ENCODE measurements around the gene SUFU. TPM values are rescaled to one million over a fixed set of nuclear protein-coding genes. Genes with fewer than 3 reads are reported as not detected.
A peak's percentile ranks its signal among the peaks of the same experiment; 100 is the strongest.

The SUFU gene
- total and polyA plus RNA-seq, 9 donors, result 4.6 to 19.1 (median 14.2) TPM

- no peaks in the 10 kb centered on the region for H3K27me3 ChIP-seq
- H3K9me3 ChIP-seq, result no peaks in the 10 kb centered on the region
- intact Hi-C loops (cut with DNase I), result no loop called here
- H3K4me3 ChIP-seq, result no peak overlapping the region
- H3K36me3 ChIP-seq, result no peaks in the 10 kb centered on the region
- TF ChIP-seq, protein P1, sequence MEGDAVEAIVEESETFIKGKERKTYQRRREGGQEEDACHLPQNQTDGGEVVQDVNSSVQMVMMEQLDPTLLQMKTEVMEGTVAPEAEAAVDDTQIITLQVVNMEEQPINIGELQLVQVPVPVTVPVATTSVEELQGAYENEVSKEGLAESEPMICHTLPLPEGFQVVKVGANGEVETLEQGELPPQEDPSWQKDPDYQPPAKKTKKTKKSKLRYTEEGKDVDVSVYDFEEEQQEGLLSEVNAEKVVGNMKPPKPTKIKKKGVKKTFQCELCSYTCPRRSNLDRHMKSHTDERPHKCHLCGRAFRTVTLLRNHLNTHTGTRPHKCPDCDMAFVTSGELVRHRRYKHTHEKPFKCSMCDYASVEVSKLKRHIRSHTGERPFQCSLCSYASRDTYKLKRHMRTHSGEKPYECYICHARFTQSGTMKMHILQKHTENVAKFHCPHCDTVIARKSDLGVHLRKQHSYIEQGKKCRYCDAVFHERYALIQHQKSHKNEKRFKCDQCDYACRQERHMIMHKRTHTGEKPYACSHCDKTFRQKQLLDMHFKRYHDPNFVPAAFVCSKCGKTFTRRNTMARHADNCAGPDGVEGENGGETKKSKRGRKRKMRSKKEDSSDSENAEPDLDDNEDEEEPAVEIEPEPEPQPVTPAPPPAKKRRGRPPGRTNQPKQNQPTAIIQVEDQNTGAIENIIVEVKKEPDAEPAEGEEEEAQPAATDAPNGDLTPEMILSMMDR (IDR thresholded peaks at IDR 0.05), result no peak
- no peak for TF ChIP-seq EP300 (IDR thresholded peaks at IDR 0.05)
- no peak for TF ChIP-seq POLR2A (IDR thresholded peaks at IDR 0.05)
- peak overlapping the region; percentile 75 to 84 for H3K27ac ChIP-seq
- WGBS, 3 donors, result 51 to 59% (median 54%) methylated on average over 12 of the region's 12 CpGs
- DNase-seq, result peak in 1 of 5 donors; percentile 33
- peaks cover 13% of the 10 kb centered on the region for H3K4me1 ChIP-seq (ENCODE audit: insufficient read depth)
These were observed 123.5 kb downstream of the SUFU start for GRCh38 chr10:102627291-102627735.

DNA sequence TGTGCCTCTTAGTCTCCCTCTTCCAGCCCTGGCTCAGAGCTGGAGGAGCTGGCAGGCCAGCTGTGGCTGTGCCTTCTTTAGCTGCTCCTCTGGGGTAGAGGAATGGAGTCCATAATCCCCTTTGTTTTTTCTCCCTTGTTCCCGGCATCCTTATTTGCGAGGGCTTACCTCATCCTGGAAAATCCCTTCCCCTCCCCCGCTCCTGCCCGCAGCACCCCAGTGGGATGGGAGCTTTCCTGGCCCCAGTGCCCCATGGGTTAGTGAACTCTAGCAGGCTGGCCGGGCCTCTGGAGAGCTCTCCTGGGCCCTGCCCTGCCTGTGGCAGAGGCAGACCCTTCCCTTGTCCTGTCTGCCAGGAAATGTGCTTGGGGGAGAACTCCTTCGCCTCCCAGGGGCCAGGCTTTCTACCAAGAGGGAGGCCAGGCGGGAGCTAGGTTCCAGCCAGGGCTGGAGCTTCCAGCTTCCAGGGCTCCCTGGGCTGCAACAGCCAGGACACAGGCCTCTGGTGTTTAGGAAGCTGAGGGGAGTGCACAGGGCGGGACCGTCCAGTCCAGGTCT lies 124.0 kb downstream of the SUFU start:
- TF ChIP-seq POLR2A (IDR thresholded peaks at IDR 0.05) (no peak), EP300 (IDR thresholded peaks at IDR 0.05) (no peak)
- TF ChIP-seq, protein P1 (IDR thresholded peaks at IDR 0.05), result no peak
- intact Hi-C loops (cut with DNase I), result no loop called here
- Histone ChIP-seq H3K27me3 (no peaks in the 10 kb centered on the region), H3K4me1 (ENCODE audit: insufficient read depth) (peaks cover 18% of the 10 kb centered on the region), H3K36me3 (no peaks in the 10 kb centered on the region), H3K4me3 (no peak overlapping the region), H3K9me3 (no peaks in the 10 kb centered on the region), H3K27ac (peak overlapping the region; percentile 75 to 84)
- DNase-seq, result peak in 4 of 5 donors; percentile 63 to 80 (median 68)
- 36 to 53% (median 36%) methylated on average over 8 to 9 of the region's 9 CpGs for WGBS, 3 donors

DNA sequence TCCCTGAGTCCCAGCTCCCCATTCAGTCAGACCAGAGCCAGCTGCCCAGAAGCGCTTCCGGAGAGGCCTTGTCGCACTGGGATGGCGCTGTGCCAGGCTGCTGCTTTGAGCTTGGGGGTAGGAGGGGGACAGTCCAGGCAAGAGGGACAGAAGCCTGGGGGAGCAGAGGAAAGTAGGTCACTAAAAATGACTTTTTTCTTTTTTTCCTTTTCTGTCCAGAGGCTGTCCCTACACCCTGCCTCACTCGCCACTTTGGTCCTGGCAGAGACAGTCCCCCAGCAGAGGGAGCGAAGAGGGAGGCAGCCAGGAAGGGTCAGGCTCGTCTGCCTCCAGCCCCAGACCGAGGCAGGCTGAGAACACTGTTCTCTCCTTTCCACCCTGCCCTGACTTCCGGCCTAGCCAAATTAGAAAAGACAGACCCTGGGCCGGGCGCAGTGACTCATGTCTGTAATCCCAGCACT lies 124.7 kb downstream of the SUFU start:
- Histone ChIP-seq H3K27me3 (no peaks in the 10 kb centered on the region), H3K36me3 (no peaks in the 10 kb centered on the region), H3K9me3 (no peaks in the 10 kb centered on the region), H3K4me1 (ENCODE audit: insufficient read depth) (peaks cover 21% of the 10 kb centered on the region), H3K4me3 (no peak overlapping the region), H3K27ac (peak overlapping the region; percentile 75 to 84)
- TF ChIP-seq EP300 (IDR thresholded peaks at IDR 0.05) (no peak), POLR2A (IDR thresholded peaks at IDR 0.05) (no peak)
- TF ChIP-seq, protein P1 (IDR thresholded peaks at IDR 0.05), result no peak
- peak in 4 of 5 donors; percentile 50 to 75 (median 66) for DNase-seq
- 51 to 74% (median 61%) methylated on average over 11 of the region's 11 CpGs for WGBS, 3 donors
- intact Hi-C loops (cut with DNase I), result no loop called here

GRCh38 chr10:102629661-102630614 lies 126.2 kb downstream of the SUFU start:
- H3K36me3 ChIP-seq, result no peaks in the 10 kb centered on the region
- H3K4me1 ChIP-seq (ENCODE audit: insufficient read depth), result peaks cover 25% of the 10 kb centered on the region
- H3K4me3 ChIP-seq, result no peak overlapping the region
- no peaks in the 10 kb centered on the region for H3K27me3 ChIP-seq
- H3K9me3 ChIP-seq, result no peaks in the 10 kb centered on the region
- TF ChIP-seq, protein P1 (IDR thresholded peaks at IDR 0.05), result no peak
- TF ChIP-seq EP300 (IDR thresholded peaks at IDR 0.05), result no peak
- TF ChIP-seq POLR2A (IDR thresholded peaks at IDR 0.05), result no peak
- DNase-seq, result peak in 2 of 5 donors; percentile 25 to 58
- 51 to 68% (median 55%) methylated on average over 22 of the region's 22 CpGs for WGBS, 3 donors
- intact Hi-C loops (cut with DNase I), result no loop called here
- H3K27ac ChIP-seq, result peak overlapping the region; percentile 9 to 75
